HCT116 (cell line): ENCODE data around the gene ATXN1.

Experiments
- POLR2AphosphoS5 ChIP-seq: IDR thresholded peaks from 2 replicates; pipeline ENCODE4 v1.6.1; 2011; ENCODE audit warnings: mild to moderate bottlenecking, low read depth, low read length, moderate library complexity
- RAD21 ChIP-seq: IDR thresholded peaks from 2 replicates; pipeline ENCODE4 v1.6.1; 2012; ENCODE audit warnings: low read depth, mild to moderate bottlenecking
- YY1 ChIP-seq: IDR thresholded peaks from 2 replicates; pipeline ENCODE4 v1.6.1; 2011; ENCODE audit warnings: low read length, low read depth, moderate library complexity, mild to moderate bottlenecking; ENCODE audit not compliant: insufficient replicate concordance; ENCODE audit errors: extremely low read depth
- ZNF274 ChIP-seq: fragments of 200-500 bp; sonication (Bioruptor generic); IDR thresholded peaks from 2 replicates; pipeline ENCODE4 v1.6.1; 2014; ENCODE audit warnings: mild to moderate bottlenecking, low read depth, low read length, inconsistent platforms
- TF ChIP-seq, protein P1 (sequence below): IDR thresholded peaks from 2 replicates; pipeline ENCODE4 v1.6.1; 2012
- TF ChIP-seq, protein P2 (sequence below), 3 experiments: fragments of 200-600 bp in 1 of 3; sonication (generic) in 1 of 3; IDR thresholded peaks in 2 of 3; conservative IDR thresholded peaks in 1 of 3; 2 replicates each; pipeline ENCODE4 v1.5.1; 2012 to 2017; ENCODE audit warnings: low read depth in 2 of 3, low read length in 2 of 3, antibody characterized with exemption in 1 of 3, borderline replicate concordance in 1 of 3, control low read depth in 1 of 3, mild to moderate bottlenecking in 1 of 3, mixed read lengths in 1 of 3, mixed run types in 1 of 3, moderate library complexity in 1 of 3; ENCODE audit not compliant: insufficient read depth in 1 of 3

DNA sequence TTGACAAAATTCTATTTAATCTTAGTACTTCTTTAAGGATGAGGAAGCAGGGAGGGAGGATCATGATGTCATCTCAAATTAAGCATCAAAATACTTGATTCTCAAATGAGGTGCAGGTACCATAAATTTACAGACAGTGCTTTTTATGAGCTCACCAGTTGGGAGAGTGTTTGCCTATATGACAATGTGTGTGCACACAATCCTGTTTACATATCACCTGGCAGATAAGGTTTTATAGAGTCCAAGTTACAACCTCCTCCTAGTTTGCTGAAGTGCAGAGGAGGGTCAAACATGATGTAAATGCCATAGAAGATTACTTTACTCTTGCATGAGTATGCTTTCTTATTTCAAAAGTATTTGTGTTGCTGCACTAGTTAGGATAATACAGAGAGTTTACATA lies 6.4 kb downstream of the ATXN1 start:
- TF ChIP-seq, protein P1, sequence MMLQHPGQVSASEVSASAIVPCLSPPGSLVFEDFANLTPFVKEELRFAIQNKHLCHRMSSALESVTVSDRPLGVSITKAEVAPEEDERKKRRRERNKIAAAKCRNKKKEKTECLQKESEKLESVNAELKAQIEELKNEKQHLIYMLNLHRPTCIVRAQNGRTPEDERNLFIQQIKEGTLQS, result no peak
- TF ChIP-seq, protein P2, sequence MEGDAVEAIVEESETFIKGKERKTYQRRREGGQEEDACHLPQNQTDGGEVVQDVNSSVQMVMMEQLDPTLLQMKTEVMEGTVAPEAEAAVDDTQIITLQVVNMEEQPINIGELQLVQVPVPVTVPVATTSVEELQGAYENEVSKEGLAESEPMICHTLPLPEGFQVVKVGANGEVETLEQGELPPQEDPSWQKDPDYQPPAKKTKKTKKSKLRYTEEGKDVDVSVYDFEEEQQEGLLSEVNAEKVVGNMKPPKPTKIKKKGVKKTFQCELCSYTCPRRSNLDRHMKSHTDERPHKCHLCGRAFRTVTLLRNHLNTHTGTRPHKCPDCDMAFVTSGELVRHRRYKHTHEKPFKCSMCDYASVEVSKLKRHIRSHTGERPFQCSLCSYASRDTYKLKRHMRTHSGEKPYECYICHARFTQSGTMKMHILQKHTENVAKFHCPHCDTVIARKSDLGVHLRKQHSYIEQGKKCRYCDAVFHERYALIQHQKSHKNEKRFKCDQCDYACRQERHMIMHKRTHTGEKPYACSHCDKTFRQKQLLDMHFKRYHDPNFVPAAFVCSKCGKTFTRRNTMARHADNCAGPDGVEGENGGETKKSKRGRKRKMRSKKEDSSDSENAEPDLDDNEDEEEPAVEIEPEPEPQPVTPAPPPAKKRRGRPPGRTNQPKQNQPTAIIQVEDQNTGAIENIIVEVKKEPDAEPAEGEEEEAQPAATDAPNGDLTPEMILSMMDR (IDR thresholded peaks at IDR 0.05 in 2 of 3, conservative IDR thresholded peaks at IDR 0.05 in 1 of 3; ENCODE audit: borderline replicate concordance in 1 of 3, insufficient read depth in 1 of 3, low read depth in 2 of 3, low read length in 2 of 3), result no peak
- no peak for TF ChIP-seq POLR2AphosphoS5
- no peak for TF ChIP-seq ZNF274
- no peak for TF ChIP-seq RAD21
- no peak for TF ChIP-seq YY1
